RKO (cell line): ENCODE results near the gene ALAS2.
"Not testable (repeated sequence)": the region's sequence is repeated elsewhere in the genome, so short reads cannot be mapped to it uniquely, and the experiment has no call there.

Experiments
- DNase-seq: peaks from one replicate; pipeline ENCODE4 v3.0.0-alpha.2; 2016; ENCODE audit warnings: low spot score

ALAS2 gene, protein sequence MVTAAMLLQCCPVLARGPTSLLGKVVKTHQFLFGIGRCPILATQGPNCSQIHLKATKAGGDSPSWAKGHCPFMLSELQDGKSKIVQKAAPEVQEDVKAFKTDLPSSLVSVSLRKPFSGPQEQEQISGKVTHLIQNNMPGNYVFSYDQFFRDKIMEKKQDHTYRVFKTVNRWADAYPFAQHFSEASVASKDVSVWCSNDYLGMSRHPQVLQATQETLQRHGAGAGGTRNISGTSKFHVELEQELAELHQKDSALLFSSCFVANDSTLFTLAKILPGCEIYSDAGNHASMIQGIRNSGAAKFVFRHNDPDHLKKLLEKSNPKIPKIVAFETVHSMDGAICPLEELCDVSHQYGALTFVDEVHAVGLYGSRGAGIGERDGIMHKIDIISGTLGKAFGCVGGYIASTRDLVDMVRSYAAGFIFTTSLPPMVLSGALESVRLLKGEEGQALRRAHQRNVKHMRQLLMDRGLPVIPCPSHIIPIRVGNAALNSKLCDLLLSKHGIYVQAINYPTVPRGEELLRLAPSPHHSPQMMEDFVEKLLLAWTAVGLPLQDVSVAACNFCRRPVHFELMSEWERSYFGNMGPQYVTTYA

DNA sequence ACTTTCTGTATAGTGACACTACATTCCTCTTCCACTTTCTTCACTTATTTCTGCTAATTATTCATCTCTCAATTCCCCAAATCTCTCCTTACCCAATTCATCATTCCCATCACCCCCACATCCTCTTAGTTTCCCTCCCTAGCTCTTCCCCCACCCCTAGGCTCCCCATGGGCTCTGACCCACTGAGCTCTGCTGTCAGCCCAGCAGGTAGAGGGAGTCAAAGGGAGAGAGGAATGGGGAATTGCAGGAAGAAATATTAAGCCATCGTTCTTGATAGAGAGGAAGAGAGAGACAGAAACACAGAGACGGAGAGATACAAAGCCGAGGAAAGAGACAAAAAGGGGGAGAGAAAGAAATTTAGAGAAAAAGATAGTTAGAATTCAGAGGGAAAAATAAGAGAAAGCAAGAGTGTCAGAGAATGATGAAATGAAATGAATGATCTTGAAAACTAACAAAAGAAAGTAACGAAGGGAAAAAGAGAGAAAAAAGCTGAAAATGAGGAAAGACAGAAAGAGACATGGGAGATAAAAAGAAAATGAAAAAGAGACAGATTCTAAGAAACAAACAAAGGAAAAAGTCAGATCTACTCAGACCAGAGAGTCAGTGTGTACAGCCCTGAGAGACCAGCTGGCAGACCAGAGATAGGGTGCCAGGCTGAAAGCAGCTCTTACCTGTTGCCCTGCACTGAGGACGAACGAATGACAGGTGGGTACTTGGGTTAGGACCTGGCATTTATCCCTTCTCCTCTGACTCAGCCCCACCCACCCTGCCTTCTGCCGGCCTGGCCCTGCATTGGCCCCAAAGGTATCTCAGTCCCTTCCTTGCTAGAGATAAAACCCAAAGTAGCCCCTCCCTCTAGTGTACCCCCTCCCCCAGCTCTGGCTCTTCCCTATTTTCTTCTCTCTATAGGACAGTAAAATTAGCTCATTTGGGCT, at the start of gene ALAS2:
ALAS2 (minus strand) TSS at position 707 of the 935 bp plus-strand sequence. CDS start 4,977 bp downstream, outside the sequence.
- no peak for DNase-seq

DNA sequence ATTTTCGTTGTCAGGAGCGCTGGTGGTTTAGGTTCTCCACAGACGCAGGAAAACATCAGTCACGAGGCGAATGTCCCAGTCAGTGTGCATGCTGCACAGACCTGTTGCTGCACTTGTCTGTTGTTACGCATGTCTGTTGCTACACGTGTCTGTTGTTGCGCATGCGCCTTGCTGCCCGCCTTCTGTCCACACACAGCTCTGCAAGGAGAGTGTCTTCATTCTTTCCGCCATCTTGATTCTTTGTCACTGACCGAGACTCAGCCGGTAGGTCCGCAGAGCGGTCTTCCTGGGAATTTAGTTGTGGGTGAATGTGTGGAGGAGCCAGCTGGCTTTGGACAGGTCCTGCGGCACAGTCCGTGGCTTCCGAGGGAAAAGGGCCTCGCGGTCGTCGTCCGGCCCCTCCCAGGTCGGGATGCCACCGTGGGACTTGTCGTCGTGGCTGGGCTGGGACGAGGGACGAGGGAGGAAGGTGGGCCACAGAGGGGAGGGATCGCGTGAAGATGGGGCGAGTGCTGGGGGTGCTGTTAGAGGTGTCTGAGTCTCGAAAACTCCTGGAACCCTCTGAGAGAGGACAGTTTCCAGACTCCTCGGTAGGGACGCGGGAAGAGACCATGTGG, 44.2 kb upstream of the ALAS2 start, which contains the start of gene PAGE2B:
PAGE2B (plus strand) TSS at position 180 of the 617 bp plus-strand sequence. CDS start 1,012 bp downstream, outside the sequence.
- no peak for DNase-seq

DNA sequence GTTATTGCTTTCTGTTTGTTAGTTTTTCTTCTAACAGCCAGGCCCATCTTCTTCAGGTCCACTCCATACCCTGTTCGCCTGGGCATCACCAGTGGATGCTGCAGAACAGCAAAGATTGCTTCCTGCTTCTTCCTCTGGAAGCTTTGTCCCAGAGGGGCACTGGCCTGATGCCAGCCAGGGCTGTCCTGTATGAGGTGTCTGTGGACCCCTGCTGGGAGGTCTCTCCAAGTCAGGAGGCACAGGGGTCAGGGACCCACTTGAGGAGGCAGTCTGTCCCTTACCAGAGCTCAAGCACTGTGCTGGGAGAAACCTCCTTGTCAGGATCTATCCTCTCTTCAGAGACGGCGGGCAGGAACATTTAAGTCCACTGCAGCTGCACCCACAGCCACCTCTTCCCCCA, 41.5 kb upstream of the ALAS2 start:
- DNase-seq: no peak

DNA sequence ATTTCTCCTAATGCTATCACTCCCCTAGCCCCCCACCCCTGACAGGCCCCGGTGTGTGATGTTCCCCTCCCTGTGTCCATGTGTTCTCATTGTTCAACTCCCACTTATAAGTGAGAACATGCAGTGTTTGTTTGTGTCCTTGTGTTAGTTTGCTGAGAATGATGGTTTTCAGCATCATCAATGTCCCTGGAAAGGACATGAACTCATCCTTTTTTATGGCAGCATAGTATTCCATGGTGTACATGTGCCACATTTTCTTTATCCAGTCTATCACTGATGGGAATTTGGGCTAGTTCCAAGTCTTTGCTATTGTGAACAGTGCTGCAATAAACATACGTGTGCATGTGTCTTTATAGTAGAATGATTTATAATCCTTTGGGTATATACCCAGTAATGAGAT, 36.4 kb upstream of the ALAS2 start:
- DNase-seq: not testable (repeated sequence)

DNA sequence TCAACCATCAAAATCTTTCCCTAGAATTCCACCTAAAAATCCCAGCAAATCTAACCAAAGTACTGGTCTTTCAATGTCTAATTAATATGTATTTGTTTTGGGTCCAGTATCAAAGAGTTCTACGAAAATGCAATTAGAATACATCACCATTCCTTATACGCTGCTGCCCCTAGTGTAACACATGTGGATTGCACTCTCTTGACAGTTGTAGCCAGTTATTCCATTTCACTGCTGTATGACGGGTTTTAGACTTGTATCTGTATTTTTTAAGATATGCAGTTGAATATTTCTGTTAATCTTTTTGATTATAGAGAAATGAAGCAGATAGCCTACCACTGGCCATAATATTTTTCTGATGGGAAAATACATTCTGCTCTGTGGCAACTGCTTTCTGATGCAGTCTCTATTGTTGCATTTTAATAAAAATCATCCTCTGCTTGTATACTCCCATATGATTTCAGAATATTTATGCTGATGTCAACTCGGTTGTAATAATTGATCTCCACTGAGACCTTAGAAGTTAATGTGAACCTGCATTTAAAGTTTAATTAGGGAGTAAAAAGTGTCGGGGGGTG, 27.0 kb upstream of the ALAS2 start:
- peak; percentile 54 for DNase-seq

DNA sequence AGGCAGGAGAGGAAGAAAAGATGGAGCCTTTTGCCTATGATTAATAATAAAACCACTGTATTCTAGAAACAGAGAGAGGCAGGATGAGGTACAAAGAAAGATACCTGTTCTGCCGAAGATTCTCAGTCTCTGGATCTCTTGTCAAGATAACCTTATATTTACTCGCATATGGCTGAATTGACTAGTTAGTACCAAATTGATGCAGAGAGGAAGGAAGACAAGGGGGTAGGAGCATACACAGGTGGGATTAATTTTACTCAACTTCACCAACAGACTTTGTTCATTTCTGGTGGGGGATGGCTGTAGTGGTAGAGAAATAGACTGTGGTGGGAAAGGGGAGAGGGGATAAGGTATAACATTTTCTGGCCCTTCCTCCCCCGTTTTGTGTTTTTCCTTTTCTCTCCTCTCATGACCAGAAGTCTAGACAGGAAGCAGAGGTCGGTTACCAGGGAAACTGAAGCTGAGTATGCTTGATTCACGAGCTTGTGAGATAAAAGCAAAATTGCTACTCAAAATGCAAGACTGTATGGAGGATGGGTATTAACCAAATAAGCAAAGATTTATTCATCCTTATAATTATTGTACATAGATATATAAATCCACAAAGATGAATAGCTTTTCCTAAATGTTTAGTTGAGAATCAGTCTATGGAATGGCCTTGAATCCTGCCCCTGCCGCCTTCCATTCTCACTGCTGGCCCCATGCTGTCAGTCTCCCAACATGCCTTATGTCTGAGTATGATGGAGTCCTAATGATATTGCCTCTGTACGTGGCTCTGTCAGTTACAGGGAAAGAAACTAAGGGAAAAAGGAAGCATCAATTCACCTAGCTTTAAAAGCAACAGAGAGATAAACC, 26.3 kb upstream of the ALAS2 start:
- peak; percentile 13 for DNase-seq

DNA sequence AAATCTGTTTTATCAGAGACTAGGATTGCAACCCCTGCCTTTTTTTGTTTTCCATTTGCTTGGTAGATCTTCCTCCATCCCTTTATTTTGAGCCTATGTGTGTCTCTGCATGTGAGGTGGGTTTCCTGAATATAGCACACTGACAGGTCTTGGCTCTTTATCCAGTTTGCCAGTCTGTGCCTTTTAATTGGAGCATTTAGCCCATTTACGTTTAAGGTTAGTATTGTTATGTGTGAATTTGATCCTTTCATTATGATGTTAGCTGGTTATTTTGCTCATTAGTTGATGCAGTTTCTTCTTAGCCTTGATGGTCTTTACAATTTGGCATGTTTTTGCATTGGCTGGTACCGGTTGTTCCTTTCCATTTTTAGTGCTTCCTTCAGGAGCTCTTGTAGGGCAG, 19.8 kb upstream of the ALAS2 start:
- DNase-seq: not testable (repeated sequence)

DNA sequence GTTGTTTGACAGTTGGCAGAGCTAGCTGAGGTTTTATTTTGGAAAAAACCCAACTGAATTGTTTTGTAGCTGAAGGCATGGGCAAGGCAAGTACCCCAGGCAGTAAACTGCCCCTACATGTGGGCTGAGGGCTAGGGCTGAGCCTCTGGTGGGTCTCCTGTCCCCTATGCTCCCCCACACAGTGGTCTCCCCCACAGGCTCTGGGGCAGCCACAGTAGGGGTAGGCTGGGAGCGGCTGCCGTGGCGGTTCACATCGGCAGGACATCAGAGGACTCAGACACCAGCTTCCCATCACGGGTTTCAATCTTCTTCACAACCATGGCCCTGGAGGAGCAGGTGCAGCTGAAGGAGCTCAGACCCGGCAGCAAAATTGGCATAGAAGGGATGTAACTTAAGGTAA, 10.7 kb upstream of the ALAS2 start:
- DNase-seq: no peak

DNA sequence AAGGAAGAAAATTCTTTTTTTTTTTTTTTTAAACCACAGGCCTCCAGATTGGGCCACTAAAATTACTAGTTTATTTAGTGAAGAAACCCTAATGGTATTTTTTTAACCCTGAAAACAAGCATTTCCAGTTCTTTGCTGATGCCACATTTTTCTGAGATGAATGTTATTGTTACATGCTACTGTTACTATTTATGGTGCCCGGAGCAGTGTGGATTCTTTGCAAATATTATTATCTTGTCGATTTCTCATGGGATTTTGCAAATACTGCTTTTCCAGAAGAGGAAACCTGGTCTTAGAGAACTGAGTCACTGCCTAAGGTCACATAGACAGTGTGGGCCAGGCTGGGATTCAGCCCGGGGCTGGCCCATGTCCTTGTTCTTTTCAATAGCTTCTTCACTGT, 8.7 kb upstream of the ALAS2 start:
- DNase-seq: no peak

DNA sequence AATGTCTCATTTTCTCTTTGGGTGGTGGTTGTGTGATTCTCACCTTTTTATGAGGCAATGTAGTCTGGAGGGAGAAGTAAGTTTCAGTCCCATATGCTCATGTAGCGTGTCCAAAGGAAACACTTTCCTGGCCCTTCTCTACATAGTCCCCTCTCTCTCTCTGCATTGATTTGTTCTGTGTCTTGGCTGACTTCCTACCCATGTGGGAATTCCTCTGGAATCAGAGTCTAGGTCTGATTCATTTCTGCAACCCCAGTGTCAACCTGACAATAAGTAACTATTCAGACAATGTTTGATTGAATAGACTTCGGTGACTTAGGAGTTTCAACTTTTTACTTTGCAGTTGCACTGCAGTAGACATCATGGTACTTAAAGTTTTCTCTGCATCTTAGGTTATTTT, 2.7 kb upstream of the ALAS2 start:
- no peak for DNase-seq

DNA sequence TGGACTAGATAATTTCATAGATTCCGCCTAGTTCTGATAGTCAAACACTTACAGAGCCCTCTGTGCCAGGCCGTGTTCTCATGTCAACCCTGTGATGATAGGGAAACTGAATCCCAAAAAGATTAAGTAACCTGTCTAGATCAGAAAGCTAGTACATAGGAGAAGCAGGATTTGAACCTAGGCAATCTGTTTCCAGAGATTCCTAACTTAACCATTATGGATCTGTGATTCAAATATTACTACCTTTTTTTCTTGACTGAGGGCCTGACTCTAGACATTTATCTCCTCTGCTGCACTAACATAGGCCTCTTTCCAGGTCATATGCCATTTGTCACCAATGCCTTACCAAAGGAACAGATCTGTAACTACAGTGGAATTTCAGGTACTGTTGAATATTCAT, 1.5 kb downstream of the ALAS2 start:
- DNase-seq: no peak

DNA sequence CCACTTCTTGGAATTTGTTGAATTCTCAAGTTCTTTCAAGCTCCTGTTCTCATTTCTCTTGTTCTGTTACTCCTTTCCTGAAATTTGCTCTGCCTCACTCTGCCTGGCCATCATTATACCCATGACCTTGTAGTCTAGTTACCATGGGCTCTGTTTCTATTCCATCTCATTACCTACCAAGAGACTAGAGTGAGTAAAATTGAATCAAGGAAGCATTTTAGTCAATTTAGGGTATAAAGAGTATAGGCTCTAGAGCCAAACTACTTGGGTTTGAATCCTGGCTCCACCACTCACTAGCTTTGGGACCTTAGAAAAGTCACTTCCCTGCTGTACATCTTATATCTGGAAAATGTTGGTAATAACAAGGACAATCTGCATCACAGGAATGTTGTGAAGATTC, 2.2 kb downstream of the ALAS2 start:
- no peak for DNase-seq

DNA sequence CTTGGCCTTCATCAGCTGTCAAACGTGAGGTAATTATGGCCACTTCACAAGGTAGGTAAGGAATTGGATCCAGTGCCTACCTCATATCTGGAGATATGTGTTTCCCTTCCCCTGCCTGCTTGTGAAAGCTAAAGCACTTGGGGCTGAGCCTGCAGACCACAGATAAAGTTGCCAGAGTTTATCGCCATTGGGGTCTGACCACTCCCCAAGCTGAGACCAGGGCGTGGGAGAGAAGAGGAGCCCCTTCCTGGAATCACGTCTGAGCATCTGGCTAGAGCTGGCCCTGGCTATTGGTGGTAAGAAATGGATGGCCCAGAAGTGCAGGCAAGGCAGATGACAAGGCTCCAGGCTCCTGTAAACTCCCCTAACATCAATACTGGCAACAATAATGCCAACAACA, 2.7 kb downstream of the ALAS2 start:
- DNase-seq: no peak

DNA sequence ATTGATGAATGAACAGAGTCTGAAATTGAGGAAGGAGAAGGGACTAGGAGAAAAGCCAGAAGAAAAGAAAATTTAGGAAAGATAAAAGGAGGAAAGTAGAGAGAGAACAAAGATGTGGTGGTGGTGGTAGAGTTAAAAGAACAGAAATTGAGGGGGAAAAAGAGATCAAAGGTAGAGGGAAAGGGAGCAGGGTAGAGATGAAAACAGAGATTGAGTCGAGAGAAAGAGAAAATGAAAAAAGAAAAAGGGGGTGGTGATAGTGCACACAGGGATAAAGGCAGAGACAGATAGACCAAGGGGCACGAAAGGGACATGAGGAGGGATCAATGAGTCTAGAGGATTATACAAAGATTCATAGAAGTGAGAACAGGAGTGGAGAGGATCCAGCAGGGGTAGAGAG, 3.9 kb downstream of the ALAS2 start:
- no peak for DNase-seq

DNA sequence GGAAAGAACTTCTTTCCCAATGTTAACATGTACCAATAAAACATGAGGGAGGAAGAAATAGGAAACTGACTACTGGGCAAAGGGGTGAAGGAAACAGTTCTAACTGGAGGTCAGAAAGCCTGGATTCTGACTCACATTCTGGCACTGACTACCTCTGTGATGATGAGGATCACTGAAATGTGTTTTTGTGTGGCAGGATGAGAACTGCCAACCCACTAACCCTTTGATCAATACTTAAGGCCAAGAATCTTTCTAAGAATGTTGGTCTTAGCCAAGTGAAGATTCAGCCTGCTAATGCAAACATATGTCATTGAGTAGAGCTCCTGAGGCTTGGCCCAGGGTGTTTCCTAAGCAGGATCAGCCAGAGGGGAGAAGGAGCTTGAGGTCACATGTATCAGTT, 4.6 kb downstream of the ALAS2 start:
- no peak for DNase-seq

DNA sequence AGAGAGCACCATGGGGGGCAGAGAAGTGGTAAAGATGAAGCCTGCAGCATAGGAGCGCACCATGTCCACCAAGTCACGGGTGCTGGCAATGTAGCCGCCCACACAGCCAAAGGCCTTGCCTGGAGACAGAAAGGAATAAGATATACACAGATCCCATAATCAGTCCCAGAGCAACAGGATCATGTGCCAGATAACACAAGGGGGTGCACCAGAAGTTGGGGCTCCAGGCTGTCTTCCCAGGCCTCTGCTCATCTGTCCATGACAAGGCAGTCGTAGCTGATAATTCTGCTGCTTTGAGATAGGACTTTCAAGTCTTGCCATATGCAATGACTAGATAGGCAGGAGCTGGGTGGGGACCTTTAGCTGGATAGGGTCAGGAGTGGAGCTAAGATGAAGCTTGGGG, 15.9 kb downstream of the ALAS2 start:
- no peak for DNase-seq

DNA sequence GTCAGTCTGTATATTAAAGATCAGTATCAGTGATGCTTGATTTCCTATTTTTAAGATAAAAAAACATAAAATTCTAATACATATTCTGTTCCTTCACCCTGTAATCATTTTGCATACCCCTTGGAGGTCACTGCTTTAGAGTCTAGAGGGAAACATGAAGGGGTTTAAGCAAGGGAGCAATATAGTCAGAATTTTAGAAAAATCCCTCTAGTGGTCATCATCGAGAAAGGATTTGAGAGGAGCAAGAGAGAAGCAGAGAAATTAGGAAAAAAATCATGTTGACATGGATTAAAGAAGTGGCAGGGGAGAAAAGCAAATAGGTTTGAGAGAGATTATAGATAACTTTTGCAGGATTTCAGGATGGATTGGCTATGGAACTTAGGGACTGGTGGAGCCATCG, 19.5 kb downstream of the ALAS2 start:
- DNase-seq: peak; percentile 44

DNA sequence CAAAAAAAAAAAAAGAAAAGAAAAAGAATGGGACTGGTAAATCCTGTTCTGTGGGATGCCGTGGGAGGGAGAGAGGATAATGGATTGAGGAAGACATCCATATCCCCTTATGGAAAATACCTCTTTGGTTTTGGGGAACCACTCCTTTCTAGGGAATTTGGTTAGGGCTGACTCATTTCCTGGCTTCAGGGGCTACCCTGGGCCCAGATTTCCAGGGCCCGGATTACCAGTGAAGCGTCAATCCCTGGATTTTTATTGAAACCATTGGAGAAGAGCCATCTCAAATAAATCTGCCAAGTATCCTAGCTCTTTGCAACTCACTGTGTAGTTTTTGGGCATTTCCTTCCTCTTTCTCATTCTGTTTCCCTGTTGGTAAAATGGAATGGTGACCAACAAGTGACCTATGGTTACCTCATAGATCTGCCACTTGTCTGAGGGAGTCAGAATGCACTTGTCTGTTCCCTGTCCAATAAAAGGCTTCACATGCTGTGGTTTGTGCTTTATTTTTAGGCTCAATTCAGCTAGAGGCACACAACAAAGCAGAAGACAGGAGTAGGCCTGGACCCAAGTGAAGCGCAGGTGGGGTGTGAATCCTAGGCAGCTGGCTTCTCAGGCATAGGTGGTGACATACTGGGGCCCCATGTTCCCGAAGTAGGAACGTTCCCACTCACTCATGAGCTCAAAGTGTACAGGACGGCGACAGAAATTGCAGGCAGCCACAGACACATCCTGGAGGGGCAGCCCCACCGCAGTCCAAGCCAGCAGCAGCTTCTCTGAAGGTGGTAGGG, 22.0 kb downstream of the ALAS2 start:
- no peak for DNase-seq

DNA sequence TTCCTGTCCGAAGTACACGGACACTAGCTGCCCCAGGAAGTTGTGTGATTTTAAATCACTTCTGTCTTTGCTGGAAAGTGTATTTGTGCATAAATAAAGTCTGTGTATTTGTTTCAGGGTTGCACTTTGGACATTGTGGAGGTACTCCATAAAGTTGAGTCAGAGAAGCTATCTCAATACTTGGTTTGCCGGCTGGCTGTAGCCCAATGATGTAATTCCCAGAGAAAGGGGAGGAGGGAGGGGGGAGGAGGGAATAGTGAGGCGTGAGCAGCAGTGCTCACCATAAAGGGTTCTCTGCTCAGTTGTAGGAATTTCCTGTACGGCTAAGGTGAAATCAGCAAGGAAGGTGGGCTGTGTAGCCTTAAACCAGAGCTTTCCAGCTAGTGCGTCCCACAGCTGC, 23.1 kb downstream of the ALAS2 start:
- DNase-seq: peak; percentile 14
